ENCODE data around the gene MUC5AC. TPM values are rescaled to one million over a fixed set of nuclear protein-coding genes. Genes with fewer than 3 reads are reported as not detected.

Gene MUC5AC
- total RNA-seq, 1 experiment from 2014 or later, result under 0.01 TPM

DNA sequence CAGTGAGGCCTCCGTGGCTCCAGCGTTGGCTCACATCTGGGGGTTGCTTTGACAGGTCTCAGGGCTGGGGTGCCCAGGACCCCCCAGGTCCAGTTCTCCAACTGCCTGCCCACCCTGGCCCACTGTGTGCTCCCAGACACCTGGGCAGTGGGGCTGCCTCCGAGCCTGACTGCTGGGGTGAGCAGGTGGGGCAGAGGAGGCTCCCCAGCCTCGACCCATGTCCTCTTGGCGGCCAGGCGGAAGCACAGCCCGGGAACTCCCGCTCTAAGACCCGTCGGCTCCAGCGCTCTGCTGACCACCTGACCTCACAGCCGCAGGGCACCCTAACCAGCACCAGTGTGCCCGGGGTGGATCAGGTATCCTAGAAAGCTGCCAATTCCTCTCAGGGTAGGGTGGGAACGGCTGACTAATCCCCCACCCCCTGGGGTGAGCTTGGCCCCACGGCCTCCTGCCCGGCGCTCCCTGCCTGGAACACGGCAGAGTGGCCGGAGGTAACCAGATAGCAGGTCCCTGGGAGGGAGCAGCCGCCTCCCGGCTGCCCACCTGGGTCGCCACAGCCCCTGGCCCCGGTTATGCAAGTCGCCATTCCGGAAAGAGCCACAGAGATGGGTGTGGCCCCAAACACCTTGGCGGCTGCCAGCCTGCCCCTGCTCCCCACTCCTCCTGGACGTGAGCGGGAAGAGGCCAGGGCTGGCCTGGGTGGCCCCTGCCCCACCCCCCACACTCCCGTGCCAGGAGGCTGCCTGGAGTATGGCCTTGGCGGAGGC is 45.9 kb downstream of the MUC5AC start:
- ChIA-PET POLR2A (no interaction called here), CTCF (interaction anchor here (0.9 to 1.4 kb wide), 4 partner anchors 17 to 490 kb away, joined by 3 to 5 read pairs (median 4); no protein-coding TSS in a partner anchor)
- no peaks in the 10 kb centered on the region for H3K9me3 Mint-ChIP-seq
- no peak overlapping the region for H3K4me3 Mint-ChIP-seq
- no peak overlapping the region for H3K27ac Mint-ChIP-seq
- H3K36me3 Mint-ChIP-seq, result no peaks in the 10 kb centered on the region
- no peaks in the 10 kb centered on the region for H3K27me3 Mint-ChIP-seq (ENCODE audit: low read depth)
- ATAC-seq (no peak), DNase-seq (ENCODE audit: low spot score) (peak; percentile 11)
- TF ChIP-seq, protein P1, sequence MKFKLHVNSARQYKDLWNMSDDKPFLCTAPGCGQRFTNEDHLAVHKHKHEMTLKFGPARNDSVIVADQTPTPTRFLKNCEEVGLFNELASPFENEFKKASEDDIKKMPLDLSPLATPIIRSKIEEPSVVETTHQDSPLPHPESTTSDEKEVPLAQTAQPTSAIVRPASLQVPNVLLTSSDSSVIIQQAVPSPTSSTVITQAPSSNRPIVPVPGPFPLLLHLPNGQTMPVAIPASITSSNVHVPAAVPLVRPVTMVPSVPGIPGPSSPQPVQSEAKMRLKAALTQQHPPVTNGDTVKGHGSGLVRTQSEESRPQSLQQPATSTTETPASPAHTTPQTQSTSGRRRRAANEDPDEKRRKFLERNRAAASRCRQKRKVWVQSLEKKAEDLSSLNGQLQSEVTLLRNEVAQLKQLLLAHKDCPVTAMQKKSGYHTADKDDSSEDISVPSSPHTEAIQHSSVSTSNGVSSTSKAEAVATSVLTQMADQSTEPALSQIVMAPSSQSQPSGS (CRISPR knock-in tag; IDR thresholded peaks at IDR 0.05; ENCODE audit: borderline replicate concordance, low read depth), result no peak
- TF ChIP-seq TEAD4 (CRISPR knock-in tag; IDR thresholded peaks at IDR 0.05), result no peak
- TF ChIP-seq ZNF138 (CRISPR knock-in tag; conservative IDR thresholded peaks at IDR 0.05), result no peak
- TF ChIP-seq PREB (CRISPR knock-in tag; IDR thresholded peaks at IDR 0.05; ENCODE audit: borderline replicate concordance), result no peak
- no peak for TF ChIP-seq E2F5 (CRISPR knock-in tag; IDR thresholded peaks at IDR 0.05)
- no peak for TF ChIP-seq ZNF263 (CRISPR knock-in tag; IDR thresholded peaks at IDR 0.05; ENCODE audit: low read depth)
- TF ChIP-seq, protein P2, sequence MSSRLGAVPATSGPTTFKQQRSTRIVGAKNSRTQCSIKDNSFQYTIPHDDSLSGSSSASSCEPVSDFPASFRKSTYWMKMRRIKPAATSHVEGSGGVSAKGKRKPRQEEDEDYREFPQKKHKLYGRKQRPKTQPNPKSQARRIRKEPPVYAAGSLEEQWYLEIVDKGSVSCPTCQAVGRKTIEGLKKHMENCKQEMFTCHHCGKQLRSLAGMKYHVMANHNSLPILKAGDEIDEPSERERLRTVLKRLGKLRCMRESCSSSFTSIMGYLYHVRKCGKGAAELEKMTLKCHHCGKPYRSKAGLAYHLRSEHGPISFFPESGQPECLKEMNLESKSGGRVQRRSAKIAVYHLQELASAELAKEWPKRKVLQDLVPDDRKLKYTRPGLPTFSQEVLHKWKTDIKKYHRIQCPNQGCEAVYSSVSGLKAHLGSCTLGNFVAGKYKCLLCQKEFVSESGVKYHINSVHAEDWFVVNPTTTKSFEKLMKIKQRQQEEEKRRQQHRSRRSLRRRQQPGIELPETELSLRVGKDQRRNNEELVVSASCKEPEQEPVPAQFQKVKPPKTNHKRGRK (CRISPR knock-in tag; IDR thresholded peaks at IDR 0.05; ENCODE audit: borderline replicate concordance), result no peak
- TF ChIP-seq SMAD4 (CRISPR knock-in tag; IDR thresholded peaks at IDR 0.05), result no peak
- TF ChIP-seq ESRRA (CRISPR knock-in tag; IDR thresholded peaks at IDR 0.05; ENCODE audit: borderline replicate concordance), result no peak
- TF ChIP-seq, protein P3, sequence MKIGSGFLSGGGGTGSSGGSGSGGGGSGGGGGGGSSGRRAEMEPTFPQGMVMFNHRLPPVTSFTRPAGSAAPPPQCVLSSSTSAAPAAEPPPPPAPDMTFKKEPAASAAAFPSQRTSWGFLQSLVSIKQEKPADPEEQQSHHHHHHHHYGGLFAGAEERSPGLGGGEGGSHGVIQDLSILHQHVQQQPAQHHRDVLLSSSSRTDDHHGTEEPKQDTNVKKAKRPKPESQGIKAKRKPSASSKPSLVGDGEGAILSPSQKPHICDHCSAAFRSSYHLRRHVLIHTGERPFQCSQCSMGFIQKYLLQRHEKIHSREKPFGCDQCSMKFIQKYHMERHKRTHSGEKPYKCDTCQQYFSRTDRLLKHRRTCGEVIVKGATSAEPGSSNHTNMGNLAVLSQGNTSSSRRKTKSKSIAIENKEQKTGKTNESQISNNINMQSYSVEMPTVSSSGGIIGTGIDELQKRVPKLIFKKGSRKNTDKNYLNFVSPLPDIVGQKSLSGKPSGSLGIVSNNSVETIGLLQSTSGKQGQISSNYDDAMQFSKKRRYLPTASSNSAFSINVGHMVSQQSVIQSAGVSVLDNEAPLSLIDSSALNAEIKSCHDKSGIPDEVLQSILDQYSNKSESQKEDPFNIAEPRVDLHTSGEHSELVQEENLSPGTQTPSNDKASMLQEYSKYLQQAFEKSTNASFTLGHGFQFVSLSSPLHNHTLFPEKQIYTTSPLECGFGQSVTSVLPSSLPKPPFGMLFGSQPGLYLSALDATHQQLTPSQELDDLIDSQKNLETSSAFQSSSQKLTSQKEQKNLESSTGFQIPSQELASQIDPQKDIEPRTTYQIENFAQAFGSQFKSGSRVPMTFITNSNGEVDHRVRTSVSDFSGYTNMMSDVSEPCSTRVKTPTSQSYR (CRISPR knock-in tag; IDR thresholded peaks at IDR 0.05), result no peak
- no peak for TF ChIP-seq MAX (CRISPR knock-in tag; IDR thresholded peaks at IDR 0.05)
- TF ChIP-seq NFYB (CRISPR knock-in tag; conservative IDR thresholded peaks at IDR 0.05; ENCODE audit: low read depth), result no peak
- TF ChIP-seq ZBTB21 (CRISPR knock-in tag; IDR thresholded peaks at IDR 0.05; ENCODE audit: borderline replicate concordance), result no peak
- TF ChIP-seq FOXP4 (CRISPR knock-in tag; IDR thresholded peaks at IDR 0.05), result no peak
- no peaks in the 10 kb centered on the region for H3K4me1 Mint-ChIP-seq
